Measurements from ENCODE around the gene TMEM242.

Gene TMEM242

DNA sequence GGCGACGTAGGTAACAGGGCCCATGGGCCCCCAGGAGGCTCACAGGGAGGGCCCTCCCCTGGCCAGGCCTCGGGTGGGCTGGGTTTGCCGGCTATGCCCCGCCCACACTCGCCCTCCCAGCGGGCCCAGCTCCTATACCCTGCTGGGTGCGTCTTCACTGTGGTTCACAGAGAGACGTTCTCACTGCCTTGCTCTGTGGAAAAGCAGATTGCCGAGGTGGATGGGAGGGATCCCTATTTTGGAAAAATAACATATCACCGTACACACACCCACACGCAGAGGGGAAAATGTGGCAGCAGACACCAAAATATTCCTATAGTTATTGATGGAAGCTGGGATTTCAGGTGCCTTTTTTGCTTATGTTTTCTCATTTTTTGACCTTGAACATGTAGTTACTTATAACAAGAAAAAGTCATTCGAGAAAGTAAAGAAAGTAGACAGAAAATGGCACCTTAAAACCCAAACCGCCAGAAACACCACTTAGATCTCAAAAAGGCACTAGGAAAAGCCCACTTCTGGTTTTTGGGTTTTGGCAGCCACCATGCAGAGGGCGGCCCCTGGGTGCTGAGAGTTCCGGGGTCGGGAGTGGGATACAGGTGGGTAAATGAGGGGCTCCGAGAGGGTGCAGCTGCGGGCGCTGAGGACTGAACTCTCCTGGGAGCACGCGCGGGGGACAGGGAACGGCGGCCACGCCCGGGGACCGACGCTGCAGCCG lies 49.4 kb downstream of the TMEM242 start:
- TF ChIP-seq GATA3 (IDR thresholded peaks at IDR 0.05; ENCODE audit: low read depth, low read length) (no peak), GATA2 (IDR thresholded peaks at IDR 0.05; ENCODE audit: low read depth, low read length) (no peak)

DNA sequence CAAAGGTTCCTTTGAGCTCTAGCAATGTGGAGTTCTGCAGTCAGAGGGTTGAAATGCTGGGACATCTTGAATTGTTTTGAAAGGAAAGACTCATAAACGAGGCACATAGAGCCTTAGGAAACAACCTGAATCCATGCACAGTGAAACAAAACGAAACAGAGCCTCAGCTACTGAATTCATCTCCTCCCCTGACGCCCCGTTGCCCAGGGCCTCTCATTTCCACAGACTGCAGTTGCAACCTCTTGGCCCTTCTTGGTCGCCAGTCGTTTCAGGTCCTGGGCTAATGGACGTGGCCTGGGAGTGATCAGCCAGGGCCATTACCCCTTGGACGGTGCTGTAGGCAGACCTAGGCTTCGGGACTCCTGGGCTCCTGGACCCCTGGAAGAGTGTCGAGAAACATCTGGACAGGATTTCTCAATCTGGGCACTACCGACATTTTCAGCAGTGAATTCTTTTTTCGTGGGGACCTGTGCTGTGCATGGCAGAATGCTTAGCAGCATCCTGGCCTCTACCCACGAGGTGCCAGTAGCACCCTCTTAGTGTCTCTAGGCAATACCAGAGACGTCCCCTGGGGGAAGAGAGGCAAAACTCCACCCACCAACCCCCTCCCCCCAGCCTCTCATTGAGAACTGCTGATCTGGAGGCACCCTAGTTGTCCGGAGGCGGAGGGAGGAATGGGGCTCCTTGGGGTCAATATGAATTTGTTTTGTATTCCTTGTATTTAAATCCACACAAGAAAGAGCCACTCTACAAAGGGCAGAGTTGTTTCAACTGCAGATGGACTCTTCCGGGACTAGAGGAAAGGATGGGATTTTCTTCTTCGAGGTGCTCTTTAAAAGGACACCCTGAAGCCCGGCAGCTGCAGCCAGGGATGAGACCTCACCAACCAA lies 50.2 kb downstream of the TMEM242 start:
- TF ChIP-seq GATA3 (IDR thresholded peaks at IDR 0.05; ENCODE audit: low read depth, low read length) (no peak), GATA2 (IDR thresholded peaks at IDR 0.05; ENCODE audit: low read depth, low read length) (no peak)

DNA sequence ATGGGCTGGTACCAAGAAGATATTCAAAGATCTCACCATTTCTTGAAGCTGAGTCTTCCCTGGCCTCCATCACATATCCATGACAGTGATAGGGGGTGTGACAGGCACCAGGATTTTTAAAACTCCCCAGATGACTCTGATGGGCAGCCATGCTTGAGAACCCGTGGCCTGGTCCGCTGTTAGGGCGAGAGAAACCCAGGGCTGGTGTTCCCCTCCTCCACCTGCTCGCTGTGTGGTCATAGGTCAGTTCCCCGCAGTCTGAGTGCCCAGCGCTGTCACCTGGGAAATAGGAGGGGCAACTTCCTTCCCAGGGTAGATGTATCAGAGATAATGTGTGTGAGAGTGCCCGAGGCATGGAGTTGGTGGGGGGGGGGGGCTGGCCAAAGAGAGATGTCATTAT lies 50.9 kb downstream of the TMEM242 start:
- TF ChIP-seq GATA2 (IDR thresholded peaks at IDR 0.05; ENCODE audit: low read depth, low read length) (no peak), GATA3 (IDR thresholded peaks at IDR 0.05; ENCODE audit: low read depth, low read length) (no peak)

DNA sequence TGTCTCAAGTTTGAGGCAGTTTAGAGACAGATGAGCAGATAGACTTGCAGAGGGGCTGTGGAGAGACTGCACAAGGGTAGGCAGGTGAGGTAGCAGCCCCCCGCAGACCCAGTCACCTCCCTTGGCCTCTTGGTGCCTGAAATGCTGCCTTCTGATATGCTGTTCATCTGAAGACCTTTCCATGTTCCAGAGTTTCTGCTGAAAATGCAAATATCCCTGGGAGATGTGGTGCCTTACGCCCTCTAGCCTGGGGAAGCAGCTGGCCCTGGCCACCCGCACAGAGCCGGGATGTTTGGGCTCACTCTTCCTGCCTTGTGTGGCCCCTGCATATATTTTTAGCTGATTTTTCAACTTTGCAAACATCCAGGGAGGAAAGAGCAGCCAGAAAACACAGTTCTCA lies 51.4 kb downstream of the TMEM242 start:
- TF ChIP-seq GATA2 (IDR thresholded peaks at IDR 0.05; ENCODE audit: low read depth, low read length) (no peak), GATA3 (IDR thresholded peaks at IDR 0.05; ENCODE audit: low read depth, low read length) (no peak)

DNA sequence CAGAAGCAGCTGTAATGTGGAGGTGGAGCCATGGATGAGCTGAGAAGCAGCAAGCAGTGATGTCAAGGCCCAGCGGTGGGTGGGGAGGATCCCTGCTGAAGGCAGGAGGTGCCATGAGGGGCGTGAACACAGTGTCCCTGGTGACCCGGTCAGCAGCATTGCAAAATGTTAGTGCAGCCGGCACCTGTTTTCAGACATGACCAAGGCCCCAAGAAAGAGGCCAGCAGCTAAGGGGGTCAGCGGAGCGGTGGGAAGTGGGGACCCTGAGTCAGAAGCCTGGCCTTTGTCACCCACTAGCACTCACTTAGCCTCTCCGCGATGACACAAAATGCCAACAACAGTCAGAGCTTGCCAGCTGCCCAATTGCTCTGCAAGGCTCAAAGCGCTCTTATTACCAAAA lies 51.9 kb downstream of the TMEM242 start:
- no peak for TF ChIP-seq GATA3 (IDR thresholded peaks at IDR 0.05; ENCODE audit: low read depth, low read length)
- no peak for TF ChIP-seq GATA2 (IDR thresholded peaks at IDR 0.05; ENCODE audit: low read depth, low read length)

DNA sequence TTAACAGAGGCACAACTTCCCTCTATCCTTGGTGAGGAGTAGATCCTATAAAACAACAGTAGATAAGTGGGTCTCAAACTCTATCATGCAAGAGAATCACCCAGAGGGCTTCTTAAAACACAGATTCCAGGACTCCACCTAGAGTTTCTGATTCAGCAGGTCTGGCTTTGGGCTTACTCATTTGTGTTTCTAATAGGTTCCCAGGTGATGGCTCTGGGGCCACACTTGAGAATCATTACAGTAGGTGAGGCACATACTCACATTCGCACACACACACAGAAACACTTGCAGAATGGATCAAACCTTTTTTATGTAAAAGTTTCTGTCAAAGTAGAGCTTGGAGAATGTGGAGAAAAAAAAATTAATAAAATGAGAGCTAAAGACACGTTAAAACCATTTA lies 52.4 kb downstream of the TMEM242 start:
- no peak for TF ChIP-seq GATA3 (IDR thresholded peaks at IDR 0.05; ENCODE audit: low read depth, low read length)
- no peak for TF ChIP-seq GATA2 (IDR thresholded peaks at IDR 0.05; ENCODE audit: low read depth, low read length)

DNA sequence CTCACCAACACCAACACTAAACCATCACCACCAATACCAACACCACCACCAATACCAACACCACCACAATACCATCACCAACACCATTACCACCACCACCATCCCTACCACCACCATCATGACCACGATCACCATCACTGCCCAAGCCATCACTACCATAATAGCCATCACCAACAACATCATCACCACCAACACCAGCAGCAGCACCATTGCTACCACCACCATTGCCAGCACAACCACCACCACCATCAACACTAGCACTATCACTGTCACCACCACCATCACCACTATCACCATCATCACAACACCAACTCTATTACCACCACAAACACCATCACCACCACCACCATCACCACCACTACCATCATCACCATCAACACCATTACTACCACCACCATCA lies 53.0 kb downstream of the TMEM242 start:
- no peak for TF ChIP-seq GATA2 (IDR thresholded peaks at IDR 0.05; ENCODE audit: low read depth, low read length)
- no peak for TF ChIP-seq GATA3 (IDR thresholded peaks at IDR 0.05; ENCODE audit: low read depth, low read length)

DNA sequence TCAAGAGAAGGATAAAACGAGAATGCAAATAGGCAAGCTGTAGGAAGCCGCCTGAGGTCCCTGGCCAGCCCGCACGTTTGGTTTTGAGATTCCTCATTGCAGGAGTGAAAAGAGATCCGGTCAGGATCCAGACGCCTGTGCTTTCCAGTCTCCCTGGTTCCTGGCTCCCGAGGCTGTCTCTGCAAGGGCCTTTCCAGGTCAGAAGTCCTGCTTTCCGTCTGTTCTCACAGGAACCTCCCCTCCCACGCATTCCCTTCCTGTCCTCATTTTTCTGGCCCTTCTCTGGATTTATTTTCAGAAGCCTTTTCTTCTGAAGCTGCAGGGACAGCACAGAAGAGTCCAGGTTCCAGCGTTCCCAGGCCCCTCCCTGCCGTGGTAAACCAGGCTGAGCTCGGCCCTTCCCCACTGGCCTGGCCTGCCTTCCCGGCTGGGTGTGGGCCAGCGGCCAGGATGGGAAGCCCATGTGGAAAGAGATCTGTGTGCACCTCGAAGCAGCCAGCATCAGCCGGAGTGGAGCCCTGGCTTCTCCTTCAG lies 54.0 kb downstream of the TMEM242 start:
- TF ChIP-seq GATA3 (IDR thresholded peaks at IDR 0.05; ENCODE audit: low read depth, low read length) (no peak), GATA2 (IDR thresholded peaks at IDR 0.05; ENCODE audit: low read depth, low read length) (no peak)

DNA sequence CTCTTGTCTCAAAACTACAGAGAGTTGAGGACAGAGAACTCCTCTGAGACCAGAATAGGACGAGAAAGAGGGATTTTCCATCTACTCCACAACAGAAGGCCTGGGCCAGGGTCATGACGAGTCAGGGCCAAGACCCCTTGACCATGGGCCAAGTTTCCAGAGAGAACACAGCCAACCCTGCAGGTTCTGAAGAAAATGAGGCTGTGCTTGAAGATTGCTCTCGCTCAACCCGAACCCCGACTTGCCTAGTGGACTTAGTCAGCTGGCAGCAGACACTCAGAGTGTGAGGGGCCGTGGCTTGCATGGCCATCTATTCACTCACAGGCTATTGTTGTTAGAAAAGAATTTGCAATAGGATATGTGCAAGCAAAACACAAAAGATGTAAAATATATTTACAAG lies 54.5 kb downstream of the TMEM242 start:
- no peak for TF ChIP-seq GATA2 (IDR thresholded peaks at IDR 0.05; ENCODE audit: low read depth, low read length)
- TF ChIP-seq GATA3 (IDR thresholded peaks at IDR 0.05; ENCODE audit: low read depth, low read length), result no peak

DNA sequence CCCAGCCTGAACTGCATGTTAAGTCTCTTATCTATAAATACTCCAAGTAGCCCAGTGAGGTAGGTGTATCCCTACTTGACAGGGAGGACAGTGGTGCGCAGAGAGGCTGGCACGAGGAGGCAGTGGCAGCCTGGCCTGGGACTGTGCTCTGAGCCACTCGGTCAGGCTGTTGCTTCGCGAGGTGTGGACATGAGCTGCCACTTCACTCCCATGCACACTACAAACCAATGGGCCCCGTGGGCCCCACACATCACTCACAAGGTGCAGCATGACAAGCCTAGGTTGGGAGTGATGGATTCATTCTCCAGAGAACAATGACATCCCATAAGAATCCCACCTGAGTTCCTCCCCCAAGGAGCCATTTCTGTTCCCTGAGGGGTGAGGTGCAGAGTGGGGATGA lies 54.9 kb downstream of the TMEM242 start:
- no peak for TF ChIP-seq GATA2 (IDR thresholded peaks at IDR 0.05; ENCODE audit: low read depth, low read length)
- TF ChIP-seq GATA3 (IDR thresholded peaks at IDR 0.05; ENCODE audit: low read depth, low read length), result no peak

DNA sequence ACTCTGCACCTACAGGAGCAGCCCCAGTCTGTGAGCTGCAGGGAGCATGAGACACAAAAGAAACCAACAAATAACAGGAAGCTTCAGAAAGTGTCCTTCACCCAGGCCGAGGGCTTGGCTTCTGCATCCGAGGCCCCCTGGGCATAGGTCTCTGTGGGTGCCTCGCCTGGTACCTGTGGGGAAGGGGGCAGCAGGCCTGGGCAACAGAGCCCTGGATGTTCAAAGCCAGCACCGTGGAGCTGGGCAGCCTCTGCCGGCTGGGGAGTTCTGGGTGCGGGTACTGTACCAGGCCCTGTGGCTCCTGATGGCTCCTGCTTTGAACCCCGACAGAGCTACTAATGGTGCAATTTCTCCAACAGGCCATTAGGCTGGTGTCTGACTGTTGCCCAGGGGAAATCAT lies 55.7 kb downstream of the TMEM242 start:
- TF ChIP-seq GATA3 (IDR thresholded peaks at IDR 0.05; ENCODE audit: low read depth, low read length) (no peak), GATA2 (IDR thresholded peaks at IDR 0.05; ENCODE audit: low read depth, low read length) (no peak)

DNA sequence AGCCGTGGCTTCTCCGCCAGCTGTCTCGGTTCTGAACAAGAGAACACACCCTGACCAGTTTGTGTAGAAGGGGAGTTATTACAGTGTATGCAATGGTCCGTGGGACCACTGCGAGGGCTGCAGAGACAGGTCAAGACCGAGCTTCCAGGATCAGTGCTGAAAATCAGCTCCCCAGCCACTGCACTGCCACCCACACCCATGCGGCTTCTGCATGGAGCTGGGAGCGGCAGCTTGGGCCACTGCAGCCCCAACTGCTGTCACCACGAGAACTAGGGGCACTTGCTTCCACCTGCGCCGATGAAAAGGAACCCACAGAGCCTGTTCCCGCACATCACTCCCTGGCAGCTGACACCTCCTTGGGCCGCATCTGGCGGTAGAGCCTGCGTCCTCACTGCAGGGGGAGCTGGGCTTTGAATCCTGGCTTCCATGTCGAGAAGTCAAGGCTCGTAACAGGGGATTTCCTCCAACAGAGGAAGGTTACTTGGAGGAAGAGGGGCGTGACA lies 56.2 kb downstream of the TMEM242 start:
- no peak for TF ChIP-seq GATA2 (IDR thresholded peaks at IDR 0.05; ENCODE audit: low read depth, low read length)

DNA sequence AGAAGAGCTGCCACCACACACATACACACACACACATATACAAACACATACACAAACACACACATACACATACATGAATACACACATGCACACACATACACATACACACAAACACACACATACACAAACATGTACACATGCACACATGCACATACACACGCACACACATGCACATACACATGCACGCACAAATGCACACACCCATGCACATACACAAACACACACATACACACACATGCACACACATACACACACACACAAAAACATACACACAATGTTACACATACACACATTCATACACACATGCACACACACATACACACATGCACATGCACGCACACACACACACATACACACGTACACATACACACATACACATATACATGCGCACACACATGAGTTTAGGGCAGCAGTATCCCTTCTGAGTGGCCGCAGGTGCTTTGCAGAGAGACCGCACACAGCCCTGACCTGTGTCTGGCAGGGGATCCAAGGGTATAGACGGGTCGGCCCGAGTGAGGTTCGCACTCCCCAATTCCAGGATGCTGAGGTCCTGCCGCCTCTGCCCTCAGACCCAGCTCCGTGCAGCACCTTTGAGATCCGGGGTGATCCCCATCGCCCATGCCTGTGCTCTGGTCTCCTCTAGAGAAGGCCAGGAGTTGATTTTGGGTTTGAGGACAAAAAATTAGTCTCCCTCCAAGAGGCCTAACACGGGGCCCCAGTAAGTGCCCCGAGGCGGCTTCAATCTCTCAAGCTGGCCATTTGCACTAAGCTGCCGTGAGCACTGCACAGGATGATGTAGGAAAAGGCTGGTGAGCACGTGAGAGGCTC lies 56.8 kb downstream of the TMEM242 start:
- TF ChIP-seq GATA2 (IDR thresholded peaks at IDR 0.05; ENCODE audit: low read depth, low read length) (no peak), GATA3 (IDR thresholded peaks at IDR 0.05; ENCODE audit: low read depth, low read length) (no peak)

DNA sequence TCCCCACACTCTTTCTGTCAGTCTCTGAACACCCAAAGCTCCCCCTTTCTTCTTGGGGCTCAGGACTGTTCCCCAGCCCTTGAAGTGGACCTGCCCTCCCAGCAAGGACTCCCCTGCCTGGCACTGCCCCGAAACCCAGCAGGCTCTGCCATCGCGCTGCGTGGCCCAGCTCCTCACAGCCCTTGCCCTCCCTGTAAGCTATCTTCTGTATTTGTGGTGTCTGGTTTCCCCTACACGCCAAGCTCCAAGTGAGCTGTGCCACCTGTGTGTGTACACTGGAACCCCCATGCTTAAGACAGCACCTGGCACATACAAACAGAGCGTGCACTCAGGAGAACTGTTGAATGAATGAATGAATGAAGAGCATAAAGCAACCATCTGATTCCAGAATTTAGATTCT lies 57.7 kb downstream of the TMEM242 start:
- TF ChIP-seq GATA3 (IDR thresholded peaks at IDR 0.05; ENCODE audit: low read depth, low read length) (no peak), GATA2 (IDR thresholded peaks at IDR 0.05; ENCODE audit: low read depth, low read length) (no peak)
